Coronary artery (tissue), 2 donors: ENCODE results near the gene KLF9.

ENCODE experiments used
- DNase-seq: peaks from one replicate; pipeline ENCODE4 v3.0.0-alpha.2; 2017; ENCODE audit warnings: low spot score
- H3K27ac ChIP-seq, 2 donors: fragments of 200-600 bp; sonication (generic); one replicate each; pipeline ENCODE4 v1.5.1; 2016 to 2019
- H3K4me3 ChIP-seq: fragments of 200-600 bp; sonication (generic); 2 replicates; pipeline ENCODE4 v1.5.1; 2016; ENCODE audit warnings: mild to moderate bottlenecking, moderate library complexity
- CTCF ChIP-seq: fragments of 200-600 bp; sonication (generic); IDR thresholded peaks from one replicate; pipeline ENCODE4 v1.5.1; 2019; ENCODE audit warnings: antibody characterized with exemption

KLF9 gene

DNA sequence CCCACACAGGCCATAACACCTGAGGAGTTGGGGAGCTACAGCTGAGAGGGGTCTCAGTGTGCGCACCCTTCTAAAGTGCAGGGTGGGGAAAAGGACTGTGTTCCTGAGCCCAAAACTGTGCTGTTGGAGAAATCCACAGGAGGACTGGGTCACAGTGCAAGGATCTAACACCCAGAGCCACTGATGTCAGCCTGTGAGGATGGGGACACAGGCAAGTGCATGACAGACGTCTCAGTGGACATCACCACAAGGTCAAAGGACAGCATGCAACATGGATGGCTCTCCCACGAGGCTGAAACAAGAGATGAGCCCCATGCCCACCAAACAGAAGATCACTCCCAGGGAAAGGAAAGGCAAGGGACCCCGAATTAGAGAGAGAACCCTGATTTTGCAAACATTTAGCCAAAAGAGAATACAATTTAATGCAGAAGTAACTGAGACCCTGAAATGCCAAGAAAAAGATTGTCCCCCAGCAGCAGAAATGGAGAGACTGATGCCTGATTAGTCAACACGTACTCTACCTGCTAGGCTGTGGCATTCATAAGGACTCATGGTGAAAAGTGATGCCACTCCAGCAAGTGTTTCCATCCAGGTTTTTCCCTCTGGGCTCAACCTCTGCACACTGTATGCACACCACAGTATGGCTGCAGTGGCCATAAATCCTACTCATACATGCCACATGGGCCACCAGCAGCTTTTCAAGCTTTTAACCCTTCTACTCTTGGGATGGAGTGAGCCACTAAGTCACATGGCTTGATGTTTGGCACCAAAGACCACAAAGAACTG is 14.2 kb downstream of the KLF9 start:
- DNase-seq = no peak
- no peak for TF ChIP-seq CTCF
- Histone ChIP-seq H3K27ac (peak overlapping the region in 1 of 2 donors; percentile 30), H3K4me3 (peak overlapping the region; percentile 28)

GRCh38 chr9:70399141-70399540 is 15.3 kb downstream of the KLF9 start:
- DNase-seq = no peak
- Histone ChIP-seq H3K27ac (peak overlapping the region in 1 of 2 donors; percentile 39), H3K4me3 (no peak overlapping the region)
- no peak for TF ChIP-seq CTCF

GRCh38 chr9:70398145-70398556 is 16.3 kb downstream of the KLF9 start:
- Histone ChIP-seq H3K27ac (peak overlapping the region in 1 of 2 donors; percentile 42), H3K4me3 (peak overlapping the region; percentile 44)
- no peak for TF ChIP-seq CTCF
- DNase-seq = no peak

- H3K27ac ChIP-seq = no peak overlapping the region
- DNase-seq = no peak
- H3K4me3 ChIP-seq = no peak overlapping the region
- TF ChIP-seq CTCF = no peak
These were observed 18.8 kb downstream of the KLF9 start for GRCh38 chr9:70395652-70396051.

DNA sequence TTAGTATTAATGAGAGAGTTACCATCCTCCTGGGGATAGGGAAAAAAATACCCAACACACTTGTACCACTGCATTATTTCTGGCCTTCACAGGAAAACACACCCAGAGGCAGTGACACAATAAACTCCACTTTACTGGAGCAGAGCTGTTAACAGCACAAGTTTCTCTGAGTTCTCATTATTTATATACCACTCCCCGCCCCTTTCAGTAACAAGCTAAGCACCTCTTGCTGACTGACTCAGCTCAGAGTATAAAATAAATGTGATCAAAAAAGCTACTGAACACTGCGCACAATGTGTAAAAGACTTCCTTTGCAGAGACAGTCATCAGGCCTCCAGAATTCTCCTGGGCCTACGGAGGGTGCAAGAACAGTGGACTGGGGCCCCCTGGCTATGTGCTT is 21.6 kb downstream of the KLF9 start:
- TF ChIP-seq CTCF = no peak
- no peak for DNase-seq
- Histone ChIP-seq H3K27ac (peak overlapping the region in 1 of 2 donors; percentile 55), H3K4me3 (peak overlapping the region; percentile 42)

GRCh38 chr9:70392189-70392588 is 22.3 kb downstream of the KLF9 start:
- peak overlapping the region in 1 of 2 donors; percentile 55 for H3K27ac ChIP-seq
- TF ChIP-seq CTCF = no peak
- peak overlapping the region; percentile 42 for H3K4me3 ChIP-seq
- DNase-seq = no peak

- no peak for TF ChIP-seq CTCF
- Histone ChIP-seq H3K4me3 (peak overlapping the region; percentile 14), H3K27ac (peak overlapping the region in 1 of 2 donors; percentile 27)
- DNase-seq = no peak
These were observed 23.5 kb downstream of the KLF9 start for GRCh38 chr9:70390933-70391341.
